ENCODE data around the gene TASOR2.

TASOR2 gene

GRCh38 chr10:5658871-5659618, 25.6 kb upstream of the TASOR2 start:
- DNase-seq, result no peak

GRCh38 chr10:5659702-5660528, 24.7 kb upstream of the TASOR2 start:
- no peak for DNase-seq

GRCh38 chr10:5661043-5661442, 23.6 kb upstream of the TASOR2 start:
- no peak for DNase-seq

GRCh38 chr10:5662708-5663579, 21.7 kb upstream of the TASOR2 start:
- DNase-seq, result no peak

GRCh38 chr10:5663692-5664427, 20.8 kb upstream of the TASOR2 start:
- no peak for DNase-seq

GRCh38 chr10:5665373-5666007, 19.1 kb upstream of the TASOR2 start:
- no peak for DNase-seq

GRCh38 chr10:5666008-5666840, 18.4 kb upstream of the TASOR2 start, which contains the start of gene ASB13:
TSS of gene ASB13 (minus strand) at chr10:5666595. CDS start at chr10:5666551, 44 bp downstream.
- peak; percentile 32 for DNase-seq

GRCh38 chr10:5666841-5667630, 17.6 kb upstream of the TASOR2 start:
- DNase-seq, result no peak

GRCh38 chr10:5668429-5668828, 16.2 kb upstream of the TASOR2 start:
- no peak for DNase-seq

GRCh38 chr10:5669604-5670003, 15.0 kb upstream of the TASOR2 start:
- no peak for DNase-seq

- DNase-seq, result no peak
Observed at GRCh38 chr10:5670662-5671375, 13.8 kb upstream of the TASOR2 start.

GRCh38 chr10:5678397-5679036, 6.1 kb upstream of the TASOR2 start:
- DNase-seq, result no peak

GRCh38 chr10:5679037-5679435, 5.6 kb upstream of the TASOR2 start:
- DNase-seq, result no peak

GRCh38 chr10:5679606-5680005, 5.0 kb upstream of the TASOR2 start:
- no peak for DNase-seq

GRCh38 chr10:5681930-5682329, 2.7 kb upstream of the TASOR2 start:
- no peak for DNase-seq

- no peak for DNase-seq
Observed at GRCh38 chr10:5683065-5683464, 1.6 kb upstream of the TASOR2 start.

GRCh38 chr10:5684971-5685763, 529 bp downstream of the TASOR2 start:
- peak; percentile 63 for DNase-seq

GRCh38 chr10:5685764-5686240, 1.2 kb downstream of the TASOR2 start:
- no peak for DNase-seq

All from CD4-positive, alpha-beta T cell treated with Interleukin-21 for 1 hour (primary cell).